Retinal pigment epithelial cell (primary cell): Measurements from ENCODE around the gene HTR3C.

Experiments
- DNase-seq: peaks from one replicate; pipeline ENCODE4 v3.0.0-alpha.2; 2010; ENCODE audit warnings: low read depth
- H3K4me3 ChIP-seq: 2 replicates; pipeline ENCODE4 v1.5.1; 2011; ENCODE audit warnings: mild to moderate bottlenecking, low read length, control low read depth, moderate library complexity
- CTCF ChIP-seq: conservative IDR thresholded peaks from 2 replicates; pipeline ENCODE4 v1.5.1; 2011; ENCODE audit warnings: low read depth, low read length, control low read depth, inconsistent platforms

Gene HTR3C

GRCh38 chr3:184039414-184039813 is 13.4 kb upstream of the HTR3C start:
- DNase-seq: peak; percentile 99
- H3K4me3 ChIP-seq: no peak overlapping the region
- no peak for TF ChIP-seq CTCF

GRCh38 chr3:184040010-184040409 is 12.8 kb upstream of the HTR3C start:
- no peak for DNase-seq
- H3K4me3 ChIP-seq: no peak overlapping the region
- TF ChIP-seq CTCF: peak; percentile 51

- DNase-seq: no peak
- no peak overlapping the region for H3K4me3 ChIP-seq
- TF ChIP-seq CTCF: no peak
Measured at GRCh38 chr3:184042617-184043016, 10.2 kb upstream of the HTR3C start.

- DNase-seq: no peak
- no peak overlapping the region for H3K4me3 ChIP-seq
- no peak for TF ChIP-seq CTCF
Measured at GRCh38 chr3:184045995-184046394, 6.9 kb upstream of the HTR3C start.

- no peak overlapping the region for H3K4me3 ChIP-seq
- no peak for DNase-seq
- TF ChIP-seq CTCF: no peak
Measured at GRCh38 chr3:184050217-184050847, 2.5 kb upstream of the HTR3C start.

GRCh38 chr3:184058029-184058428 is 5.2 kb downstream of the HTR3C start:
- TF ChIP-seq CTCF: no peak
- H3K4me3 ChIP-seq: no peak overlapping the region
- no peak for DNase-seq

GRCh38 chr3:184059424-184059823 is 6.6 kb downstream of the HTR3C start:
- no peak for TF ChIP-seq CTCF
- no peak overlapping the region for H3K4me3 ChIP-seq
- DNase-seq: no peak
